Activated T-helper 17 cell treated with anti-CD3 and anti-CD28 coated beads, Interleukin-2, amount 50 U/mL, for 72 hours (primary cell): ENCODE results near the gene KLF11. TPM values are rescaled to one million over a fixed set of nuclear protein-coding genes. Genes with fewer than 3 reads are reported as not detected.
"Not testable (repeated sequence)": the region's sequence is repeated elsewhere in the genome, so short reads cannot be mapped to it uniquely, and the experiment has no call there.

Source experiments
- ATAC-seq: fragments of 150-1000 bp; cut with Tn5 transposase; replicated peaks from 2 replicates; pipeline ENCODE4 v1.10.0; 2021; ENCODE audit warnings: mild to moderate bottlenecking, moderate library complexity
- H3K27ac Mint-ChIP-seq: one replicate; pipeline ENCODE4 v1.8.0; 2022; ENCODE audit warnings: mixed read lengths
- H3K27me3 Mint-ChIP-seq: one replicate; pipeline ENCODE4 v1.8.0; 2022; ENCODE audit warnings: mixed read lengths
- H3K36me3 Mint-ChIP-seq: one replicate; pipeline ENCODE4 v1.8.0; 2022; ENCODE audit warnings: low read depth, mild to moderate bottlenecking, mixed read lengths
- H3K4me1 Mint-ChIP-seq: one replicate; pipeline ENCODE4 v1.8.0; 2022; ENCODE audit warnings: mixed read lengths
- H3K4me3 Mint-ChIP-seq: one replicate; pipeline ENCODE4 v1.8.0; 2022; ENCODE audit warnings: mild to moderate bottlenecking, mixed read lengths
- H3K9me3 Mint-ChIP-seq: one replicate; pipeline ENCODE4 v1.8.0; 2022; ENCODE audit warnings: mixed read lengths
- total RNA-seq, 2 donors: library from RNA; stranded (reverse); gene quantifications; one replicate each; pipeline ENCODE4 v1.2.3, GENCODE V29; 2022

KLF11 gene
- total RNA-seq, 2 donors from 2014 or later = 5.6 to 7.9 TPM

DNA sequence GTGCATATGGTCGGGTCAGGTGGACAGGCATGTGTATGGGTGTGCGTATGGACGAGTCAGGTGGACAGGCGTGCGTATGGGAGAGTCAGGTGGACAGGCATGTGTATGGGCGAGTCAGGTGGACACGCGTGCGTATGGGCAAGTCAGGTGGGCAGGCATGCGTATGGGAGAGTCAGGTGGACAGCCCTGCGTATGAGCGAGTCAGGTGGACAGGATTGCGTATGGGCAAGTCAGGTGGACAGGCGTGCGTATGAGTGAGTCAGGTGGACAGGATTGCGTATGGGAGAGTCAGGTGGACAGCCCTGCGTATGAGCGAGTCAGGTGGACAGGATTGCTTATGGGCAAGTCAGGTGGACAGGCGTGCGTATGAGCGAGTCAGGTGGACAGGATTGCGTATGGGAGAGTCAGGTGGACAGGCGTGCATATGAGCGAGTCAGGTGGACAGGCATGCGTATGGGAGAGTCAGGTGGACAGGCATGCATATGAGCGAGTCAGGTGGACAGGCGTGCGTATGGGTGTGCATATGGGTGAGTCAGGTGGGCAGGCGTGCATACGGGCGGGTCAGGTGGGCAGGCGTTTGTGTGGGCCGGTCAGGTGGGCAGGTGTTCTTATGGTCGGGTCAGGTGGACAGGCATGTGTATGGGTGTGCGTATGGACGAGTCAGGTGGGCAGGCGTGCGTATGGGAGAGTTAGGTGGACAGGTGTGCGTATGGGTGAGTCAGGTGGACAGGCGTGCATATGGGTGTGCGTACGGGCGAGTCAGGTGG lies 29.5 kb upstream of the KLF11 start:
- not testable (repeated sequence) for H3K4me1 Mint-ChIP-seq, H3K9me3 Mint-ChIP-seq, H3K36me3 Mint-ChIP-seq, H3K4me3 Mint-ChIP-seq, ATAC-seq, H3K27ac Mint-ChIP-seq, H3K27me3 Mint-ChIP-seq

DNA sequence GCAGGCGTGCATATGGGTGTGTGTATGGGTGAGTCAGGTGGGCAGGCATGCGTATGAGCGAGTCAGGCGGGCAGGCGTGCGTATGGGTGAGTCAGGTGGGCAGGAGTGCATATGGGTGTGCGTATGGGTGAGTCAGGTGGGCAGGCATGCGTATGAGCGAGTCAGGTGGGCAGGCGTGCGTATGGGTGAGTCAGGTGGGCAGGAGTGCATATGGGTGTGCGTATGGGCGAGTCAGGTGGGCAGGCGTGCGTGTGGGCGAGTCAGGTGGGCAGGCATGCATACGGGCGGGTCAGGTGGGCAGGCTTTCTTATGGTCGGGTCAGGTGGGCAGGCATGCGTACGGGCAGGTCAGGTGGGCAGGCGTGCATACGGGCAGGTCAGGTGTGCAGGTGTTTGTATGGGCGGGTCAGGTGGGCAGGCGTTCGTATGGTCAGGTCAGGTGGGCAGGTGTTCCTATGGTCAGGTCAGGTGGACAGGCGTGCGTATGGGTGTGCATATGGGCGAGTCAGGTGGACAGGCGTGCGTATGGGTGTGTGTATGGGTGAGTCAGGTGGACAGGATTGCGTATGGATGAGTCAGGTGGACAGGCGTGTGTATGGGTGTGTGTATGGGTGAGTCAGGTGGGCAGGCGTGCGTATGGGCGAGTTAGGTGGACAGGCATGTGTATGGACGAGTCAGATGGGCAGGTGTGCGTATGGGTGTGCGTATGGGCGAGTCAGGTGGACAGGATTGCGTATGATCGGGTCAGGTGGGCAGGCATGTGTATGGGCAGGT lies 28.7 kb upstream of the KLF11 start:
- H3K9me3 Mint-ChIP-seq = no peaks in the 10 kb centered on the region
- H3K27me3 Mint-ChIP-seq = no peaks in the 10 kb centered on the region
- no peaks in the 10 kb centered on the region for H3K4me1 Mint-ChIP-seq
- H3K36me3 Mint-ChIP-seq = no peaks in the 10 kb centered on the region
- ATAC-seq = no peak
- no peak overlapping the region for H3K27ac Mint-ChIP-seq
- H3K4me3 Mint-ChIP-seq = no peak overlapping the region

DNA sequence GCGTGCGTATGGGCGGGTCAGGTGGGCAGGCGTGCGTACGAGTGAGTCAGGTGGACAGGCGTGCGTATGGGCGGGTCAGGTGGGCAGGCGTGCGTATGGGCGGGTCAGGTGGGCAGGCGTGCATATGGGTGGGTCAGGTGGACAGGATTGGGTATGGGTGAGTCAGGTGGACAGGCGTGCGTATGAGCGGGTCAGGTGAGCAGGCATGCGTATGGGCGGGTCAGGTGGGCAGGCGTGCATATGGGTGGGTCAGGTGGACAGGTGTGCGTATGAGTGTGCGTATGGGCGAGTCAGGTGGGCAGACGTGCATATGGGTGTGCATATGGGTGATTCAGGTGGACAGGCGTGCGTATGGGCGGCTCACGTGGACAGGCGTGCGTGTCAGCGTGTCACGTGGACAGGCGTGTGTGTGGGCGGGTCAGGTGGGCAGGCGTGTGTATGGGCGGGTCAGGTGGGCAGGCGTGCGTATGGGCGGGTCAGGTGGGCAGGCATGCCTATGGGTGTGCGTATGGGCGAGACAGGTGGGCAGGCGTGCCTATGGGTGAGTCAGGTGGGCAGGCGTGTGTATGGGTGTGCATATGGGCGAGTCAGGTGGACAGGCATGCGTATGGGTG lies 27.9 kb upstream of the KLF11 start:
- H3K36me3 Mint-ChIP-seq, H3K27ac Mint-ChIP-seq, ATAC-seq, H3K27me3 Mint-ChIP-seq, H3K4me3 Mint-ChIP-seq, H3K9me3 Mint-ChIP-seq, H3K4me1 Mint-ChIP-seq: not testable (repeated sequence)

DNA sequence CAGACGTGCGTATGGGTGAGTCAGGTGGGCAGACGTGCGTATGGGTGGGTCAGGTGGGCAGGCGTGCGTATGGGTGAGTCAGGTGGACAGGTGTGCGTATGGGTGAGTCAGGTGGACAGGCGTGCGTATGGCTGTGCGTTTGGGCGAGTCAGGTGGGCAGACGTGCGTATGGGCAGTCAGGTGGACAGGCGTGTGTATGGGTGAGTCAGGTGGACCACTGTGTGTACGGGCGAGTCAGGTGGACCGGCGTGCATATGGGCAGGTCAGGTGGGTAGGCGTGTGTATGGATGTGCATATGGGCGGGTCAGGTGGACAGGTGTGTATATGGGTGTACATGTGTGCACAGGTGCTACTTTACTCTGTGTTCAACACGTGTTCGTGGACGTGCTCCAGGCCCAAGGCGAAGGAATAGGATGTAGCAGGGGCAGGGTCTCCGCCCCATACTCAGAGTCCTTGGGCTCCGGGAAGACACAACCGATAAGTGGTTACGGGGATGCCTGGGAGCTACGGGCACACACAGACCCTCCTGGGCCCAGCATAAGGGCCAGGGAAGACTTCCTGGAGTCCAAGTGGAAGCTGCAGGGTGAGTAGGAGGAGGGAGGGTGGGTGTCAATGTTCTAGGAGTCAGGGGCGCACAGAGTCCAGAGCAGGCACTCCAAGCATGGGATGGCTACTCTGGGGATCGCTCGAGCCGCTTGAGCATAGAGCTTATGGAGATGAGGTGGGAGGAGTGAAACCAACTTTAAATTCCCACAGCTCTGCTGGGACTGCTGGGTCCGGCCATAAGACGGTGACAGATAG lies 27.1 kb upstream of the KLF11 start:
- H3K9me3 Mint-ChIP-seq = no peaks in the 10 kb centered on the region

DNA sequence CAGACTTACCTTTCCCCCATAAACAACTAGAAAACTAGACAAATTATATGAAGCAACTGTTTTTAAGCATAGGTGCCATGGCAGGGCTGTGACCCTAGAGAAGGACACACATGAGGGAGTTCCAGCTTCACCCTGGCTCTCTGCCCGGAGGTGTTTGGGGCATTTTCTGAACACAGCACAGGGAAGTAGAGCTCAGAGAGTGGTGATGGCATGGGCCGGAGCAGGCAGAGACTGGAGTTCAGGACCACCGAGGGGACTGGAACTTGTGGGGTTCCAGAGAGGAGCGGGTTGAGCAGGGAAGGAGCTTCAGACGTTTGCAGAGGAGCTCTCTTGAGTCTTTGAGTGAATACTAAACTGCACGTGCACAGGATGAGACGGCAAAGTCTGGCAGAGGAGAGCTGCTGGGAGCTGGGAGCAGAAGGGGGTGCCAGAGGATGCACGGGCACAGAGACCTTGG lies 26.5 kb upstream of the KLF11 start:
- Mint-ChIP-seq H3K27me3 (no peaks in the 10 kb centered on the region), H3K27ac (no peak overlapping the region), H3K4me3 (no peak overlapping the region), H3K9me3 (no peaks in the 10 kb centered on the region), H3K4me1 (no peaks in the 10 kb centered on the region), H3K36me3 (no peaks in the 10 kb centered on the region)
- ATAC-seq = no peak

More for the DNA sequence above, 27.1 kb upstream of the KLF11 start:
- H3K27ac Mint-ChIP-seq = no peak overlapping the region
- no peaks in the 10 kb centered on the region for H3K36me3 Mint-ChIP-seq
- H3K4me3 Mint-ChIP-seq = no peak overlapping the region
- ATAC-seq = no peak
- no peaks in the 10 kb centered on the region for H3K27me3 Mint-ChIP-seq
- no peaks in the 10 kb centered on the region for H3K4me1 Mint-ChIP-seq

DNA sequence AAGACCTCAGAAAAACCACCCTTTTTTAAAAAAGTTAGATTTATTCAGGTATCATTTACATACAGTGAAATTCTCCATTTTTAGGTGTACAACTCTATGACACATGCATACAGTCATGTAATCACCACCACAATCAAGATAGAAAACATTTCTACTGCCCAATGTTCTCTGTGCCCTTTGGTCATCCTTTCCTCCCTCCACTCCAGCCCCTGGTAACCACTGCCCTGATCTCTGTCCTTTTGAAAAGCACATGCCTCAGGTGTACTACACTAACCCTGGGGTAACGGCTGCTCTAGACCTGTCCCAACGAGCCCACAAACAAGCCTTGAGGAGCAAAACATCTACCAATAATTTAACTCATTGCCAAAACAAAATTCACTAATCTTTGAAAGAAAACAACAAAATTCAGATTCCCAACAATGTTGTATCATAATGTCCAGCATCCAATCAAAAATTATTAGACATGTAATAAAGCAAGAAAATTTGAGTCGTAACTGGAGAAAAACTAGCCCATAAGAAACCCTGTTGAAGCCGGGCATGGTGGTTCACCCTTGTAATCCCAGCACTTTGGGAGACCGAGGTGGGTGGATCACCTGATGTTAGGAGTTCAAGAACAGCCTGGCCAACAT lies 25.9 kb upstream of the KLF11 start:
- Mint-ChIP-seq H3K27ac (no peak overlapping the region), H3K4me1 (no peaks in the 10 kb centered on the region), H3K27me3 (no peaks in the 10 kb centered on the region), H3K4me3 (no peak overlapping the region), H3K9me3 (no peaks in the 10 kb centered on the region), H3K36me3 (no peaks in the 10 kb centered on the region)
- ATAC-seq = no peak

DNA sequence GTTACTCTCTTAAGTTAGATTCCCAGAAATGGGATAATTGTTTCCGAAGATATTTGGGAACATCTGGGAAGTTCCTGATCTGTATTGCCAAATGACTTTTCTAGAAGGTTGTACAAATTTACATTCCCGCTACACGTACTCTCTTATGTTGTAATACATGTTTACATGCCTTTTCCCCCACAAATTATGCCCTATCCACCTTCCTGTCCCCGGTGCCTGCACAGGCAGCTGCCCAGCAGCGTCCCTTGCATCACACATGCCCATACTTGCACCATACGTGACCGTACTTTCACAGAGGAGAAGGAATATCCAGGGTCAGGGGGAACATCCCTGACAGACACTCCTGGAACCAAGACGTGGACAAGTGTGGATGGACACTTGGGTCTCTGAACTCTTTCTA lies 24.2 kb upstream of the KLF11 start:
- Mint-ChIP-seq H3K27ac (no peak overlapping the region), H3K36me3 (no peaks in the 10 kb centered on the region), H3K9me3 (no peaks in the 10 kb centered on the region), H3K27me3 (no peaks in the 10 kb centered on the region), H3K4me3 (no peak overlapping the region), H3K4me1 (no peaks in the 10 kb centered on the region)
- ATAC-seq = no peak

DNA sequence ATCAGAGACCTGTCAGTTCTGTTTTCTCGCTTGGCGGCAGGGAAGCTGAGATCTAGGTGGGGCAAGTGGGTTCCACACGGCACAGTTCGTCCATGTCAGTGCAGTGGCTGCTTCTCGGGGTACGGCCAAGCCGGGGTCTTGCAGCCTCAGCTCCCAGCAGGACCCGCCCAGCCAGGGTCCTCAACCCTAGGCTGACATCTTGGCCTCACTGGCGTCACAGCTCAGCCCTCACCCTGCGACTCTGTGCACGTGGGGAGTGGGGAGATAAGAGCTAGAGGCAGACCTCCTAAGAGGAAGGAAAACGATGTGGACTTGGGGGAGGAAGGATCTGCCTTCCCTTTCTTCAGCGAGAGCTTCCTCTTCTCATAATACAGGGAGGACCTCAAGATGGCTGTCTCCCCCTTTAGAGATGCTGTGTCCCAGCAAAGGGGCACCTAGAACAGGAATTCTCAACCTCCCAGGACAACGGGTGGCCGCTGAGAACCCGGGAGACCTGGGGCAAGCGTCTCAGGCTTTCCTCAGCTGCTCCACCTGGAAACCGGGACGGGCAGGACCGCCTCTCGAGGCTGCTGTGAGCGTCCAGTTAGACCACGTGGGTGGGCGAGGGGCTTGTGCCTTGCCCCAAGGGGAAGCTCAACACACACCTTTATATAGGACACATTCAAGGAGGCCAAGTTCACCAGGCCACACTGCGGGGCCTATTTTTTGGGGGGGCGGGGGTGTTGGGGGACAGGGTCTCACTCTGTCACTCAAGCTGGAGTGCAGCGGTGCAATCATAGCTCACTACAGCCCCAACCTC lies 23.5 kb upstream of the KLF11 start:
- Mint-ChIP-seq H3K36me3 (no peaks in the 10 kb centered on the region), H3K4me1 (no peaks in the 10 kb centered on the region), H3K9me3 (no peaks in the 10 kb centered on the region), H3K27me3 (no peaks in the 10 kb centered on the region), H3K27ac (no peak overlapping the region), H3K4me3 (no peak overlapping the region)
- ATAC-seq = no peak

DNA sequence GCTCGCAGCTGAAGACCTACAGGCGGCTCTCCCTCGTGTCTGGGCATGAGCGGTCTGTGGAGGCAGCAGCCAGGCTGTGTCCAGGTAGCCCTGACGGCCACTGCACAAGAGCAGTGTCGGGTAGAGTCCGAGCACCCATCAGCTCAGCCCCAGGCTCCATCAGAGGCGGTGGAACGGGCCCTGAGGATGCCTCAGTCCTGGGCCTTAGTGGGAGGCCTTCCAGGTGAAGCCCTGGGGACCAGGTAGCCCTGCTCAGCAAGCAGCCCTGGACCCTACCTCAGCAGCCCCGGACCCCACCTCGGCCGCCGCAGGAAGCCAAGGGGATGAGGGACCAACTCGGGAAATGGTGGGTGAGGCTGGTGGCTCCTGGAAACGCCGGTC lies 21.3 kb upstream of the KLF11 start:
- Mint-ChIP-seq H3K4me1 (no peaks in the 10 kb centered on the region), H3K27ac (no peak overlapping the region), H3K4me3 (no peak overlapping the region), H3K36me3 (no peaks in the 10 kb centered on the region), H3K27me3 (no peaks in the 10 kb centered on the region), H3K9me3 (no peaks in the 10 kb centered on the region)
- ATAC-seq = no peak

DNA sequence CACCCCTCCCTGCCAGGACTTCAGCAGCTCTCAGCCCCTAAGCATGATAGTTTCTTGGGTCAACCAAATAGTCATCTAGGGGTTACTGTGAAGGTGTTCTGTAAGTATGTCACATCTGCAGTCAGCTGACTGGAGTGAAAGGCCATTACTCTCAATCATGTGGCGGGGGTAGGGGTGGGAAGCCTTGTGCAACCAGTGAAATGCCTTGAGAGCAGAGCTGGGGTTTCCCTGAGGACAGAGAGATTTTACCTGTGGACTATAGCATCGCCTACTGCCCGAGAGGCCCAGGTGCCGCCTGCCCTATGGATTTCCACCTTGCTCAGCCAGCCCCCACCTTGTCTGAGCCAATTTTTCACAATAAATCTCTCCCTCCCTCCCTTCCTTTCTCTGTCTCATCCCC lies 20.9 kb upstream of the KLF11 start:
- Mint-ChIP-seq H3K27ac (no peak overlapping the region), H3K27me3 (no peaks in the 10 kb centered on the region), H3K9me3 (no peaks in the 10 kb centered on the region), H3K4me1 (no peaks in the 10 kb centered on the region), H3K36me3 (no peaks in the 10 kb centered on the region), H3K4me3 (no peak overlapping the region)
- no peak for ATAC-seq

DNA sequence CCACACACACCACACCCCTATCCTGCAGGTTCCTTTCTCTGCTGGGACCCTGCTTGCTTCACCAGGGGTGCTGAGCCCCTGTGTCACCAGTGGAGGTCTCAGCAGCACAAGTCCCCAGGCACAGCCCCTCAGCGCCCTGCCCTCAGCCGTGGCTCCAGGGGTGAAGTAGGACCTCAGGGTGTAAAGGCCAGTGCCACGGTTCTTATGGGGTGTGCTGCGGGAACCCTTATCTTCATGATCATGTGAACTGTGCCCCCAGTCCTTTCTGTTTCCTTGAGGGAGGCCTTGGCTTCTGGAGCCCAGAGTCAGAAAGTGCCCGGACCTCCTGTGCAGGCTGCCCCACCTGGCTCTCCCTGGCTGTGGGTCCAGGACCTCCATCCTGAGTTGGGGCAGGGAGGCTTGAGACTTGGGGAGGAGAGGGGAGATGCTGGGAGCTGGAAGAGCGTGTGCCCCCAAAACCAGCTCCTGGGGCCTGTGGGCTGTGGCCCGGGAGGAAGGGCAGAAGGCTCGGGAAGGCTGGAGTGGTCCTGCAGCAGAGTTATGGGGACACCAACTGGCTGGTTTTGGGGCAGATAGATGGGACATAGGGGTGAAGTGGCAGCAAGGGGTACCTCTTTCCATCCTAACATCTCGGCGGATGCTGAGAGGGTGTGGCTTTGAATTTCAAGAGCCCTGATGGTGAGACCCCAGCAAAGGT lies 20.2 kb upstream of the KLF11 start:
- Mint-ChIP-seq H3K27me3 (no peaks in the 10 kb centered on the region), H3K27ac (no peak overlapping the region), H3K4me1 (no peaks in the 10 kb centered on the region), H3K36me3 (no peaks in the 10 kb centered on the region), H3K9me3 (no peaks in the 10 kb centered on the region), H3K4me3 (no peak overlapping the region)
- no peak for ATAC-seq

DNA sequence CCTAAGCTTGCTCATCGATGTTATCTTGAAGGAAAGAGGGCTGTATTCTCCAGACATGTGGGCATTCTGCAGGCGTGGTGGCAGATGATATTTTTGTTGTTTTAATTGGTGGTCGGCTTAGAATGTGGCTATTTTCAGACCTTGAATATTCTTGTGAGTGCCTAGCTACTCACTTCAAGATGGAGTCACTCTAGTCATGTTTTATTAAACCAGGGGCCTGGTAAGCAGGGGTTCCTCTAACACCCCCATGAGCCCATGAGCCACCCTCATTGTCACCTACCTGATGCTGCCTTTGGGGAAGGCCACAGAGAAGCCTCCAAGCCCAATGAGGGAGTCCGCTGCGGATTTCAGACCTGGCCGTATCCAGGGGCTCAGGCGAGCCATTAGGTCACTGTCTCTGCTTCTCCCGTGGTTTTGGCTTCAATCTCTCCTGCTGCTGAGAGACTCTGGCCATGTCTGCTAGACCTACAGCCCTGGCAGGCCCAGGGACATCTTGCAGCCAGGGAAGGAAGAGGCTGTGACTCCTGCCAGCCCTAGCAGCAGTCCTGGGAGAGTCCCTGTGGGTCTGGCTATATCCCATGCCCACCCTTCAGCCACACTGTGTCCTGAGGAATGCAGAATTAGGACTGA lies 16.3 kb upstream of the KLF11 start:
- H3K27ac Mint-ChIP-seq = no peak overlapping the region
- H3K4me3 Mint-ChIP-seq = no peak overlapping the region
- peaks cover 10% of the 10 kb centered on the region for H3K4me1 Mint-ChIP-seq
- no peak for ATAC-seq
- H3K36me3 Mint-ChIP-seq = no peaks in the 10 kb centered on the region
- H3K9me3 Mint-ChIP-seq = no peaks in the 10 kb centered on the region
- H3K27me3 Mint-ChIP-seq = no peaks in the 10 kb centered on the region
